H1 (cell line): ENCODE results near the gene WSCD2. TPM values are rescaled to one million over a fixed set of nuclear protein-coding genes. Genes with fewer than 3 reads are reported as not detected.

Experiments used
- CTCF ChIA-PET: fragments of 300-600 bp; sonication (Branson Sonifier 250); formaldehyde crosslinking; loops from one replicate; lab custom pipeline; 2021; ENCODE audit not compliant: partially characterized antibody; lab: Charles Lee
- POLR2A ChIA-PET: fragments of 300-600 bp; sonication (Branson Sonifier 250); formaldehyde crosslinking; loops from one replicate; lab custom pipeline; 2021; ENCODE audit warnings: inconsistent platforms; ENCODE audit not compliant: partially characterized antibody; lab: Charles Lee
- DNase-seq, 2 experiments: peaks; one replicate each; pipeline versions ENCODE4 v3.0.0 to v3.0.0-alpha.2; 2010 to 2022; ENCODE audit warnings: low spot score in 2 of 2, low read depth in 1 of 2, mixed read lengths in 1 of 2
- FAIRE-seq: peaks from 2 replicates; lab custom pipeline; 2011; peaks lifted over from hg19 to GRCh38; lab: Jason Lieb, UNC
- H2AFZ ChIP-seq: 2 replicates; pipeline ENCODE4 v1.8.1; 2012; ENCODE audit warnings: low read length, inconsistent platforms
- H2AK5ac ChIP-seq: 2 replicates; pipeline ENCODE4 v1.6.1; 2013; ENCODE audit warnings: low read depth, low read length
- H2BK120ac ChIP-seq: replicated peaks from 2 replicates; pipeline ENCODE3; 2013; ENCODE audit warnings: low read depth, low read length, inconsistent platforms
- H2BK12ac ChIP-seq: 2 replicates; pipeline ENCODE4 v1.6.1; 2013; ENCODE audit warnings: low read depth, low read length
- H2BK15ac ChIP-seq: 2 replicates; pipeline ENCODE4 v1.6.1; 2013; ENCODE audit warnings: low read length
- H2BK20ac ChIP-seq: 2 replicates; pipeline ENCODE4 v1.6.1; 2013; ENCODE audit warnings: low read length
- H2BK5ac ChIP-seq: 2 replicates; pipeline ENCODE4 v1.6.1; 2013; ENCODE audit warnings: low read depth, low read length
- H3K14ac ChIP-seq: 2 replicates; pipeline ENCODE4 v1.6.1; 2013; ENCODE audit warnings: inconsistent platforms; ENCODE audit not compliant: insufficient read length
- H3K18ac ChIP-seq: 2 replicates; pipeline ENCODE4 v1.6.1; 2013; ENCODE audit warnings: low read length; ENCODE audit errors: extremely low read depth
- H3K23ac ChIP-seq: 2 replicates; pipeline ENCODE4 v1.6.1; 2013; ENCODE audit warnings: inconsistent platforms; ENCODE audit not compliant: insufficient read length
- H3K23me2 ChIP-seq: 2 replicates; pipeline ENCODE4 v1.6.1; 2013; ENCODE audit warnings: low read depth, low read length
- H3K27ac ChIP-seq: 2 replicates; pipeline ENCODE4 v1.6.1; 2011; ENCODE audit warnings: low read depth, low read length, inconsistent platforms
- H3K27me3 ChIP-seq, 4 experiments: replicated peaks in 1 of 4; 1 replicate in 1 of 4; 2 replicates in 3 of 4; pipeline versions ENCODE4 v1.6.1 to v1.8.1; 2011 to 2013; ENCODE audit warnings: low read length in 3 of 4, mild to moderate bottlenecking in 3 of 4, inconsistent platforms in 2 of 4, mixed read lengths in 2 of 4, moderate library complexity in 1 of 4; ENCODE audit not compliant: control insufficient read depth in 3 of 4, insufficient read depth in 3 of 4; ENCODE audit errors: extremely low read depth in 1 of 4
- H3K36me3 ChIP-seq, 4 experiments: 2 replicates each; pipeline versions ENCODE4 v1.6.1 to v1.8.1; 2011 to 2013; ENCODE audit warnings: mild to moderate bottlenecking in 4 of 4, low read length in 3 of 4, moderate library complexity in 2 of 4, control low read depth in 1 of 4, inconsistent platforms in 1 of 4; ENCODE audit not compliant: insufficient read depth in 4 of 4, control insufficient read depth in 2 of 4
- H3K4ac ChIP-seq: replicated peaks from 2 replicates; pipeline ENCODE3; 2013; ENCODE audit warnings: low read length, low read depth, mixed read lengths, inconsistent platforms; ENCODE audit not compliant: insufficient read length
- H3K4me1 ChIP-seq, 4 experiments: replicated peaks in 1 of 4; 1 replicate in 1 of 4; 2 replicates in 3 of 4; pipeline versions ENCODE4 v1.6.1 to v1.8.1; 2011 to 2013; ENCODE audit warnings: low read length in 3 of 4, inconsistent platforms in 2 of 4, mixed read lengths in 1 of 4; ENCODE audit not compliant: insufficient read depth in 4 of 4, control insufficient read depth in 3 of 4
- H3K4me2 ChIP-seq, 2 experiments: 2 replicates each; pipeline versions ENCODE4 v1.6.1 to v1.8.1; 2011 to 2013; ENCODE audit warnings: low read depth in 2 of 2, low read length in 2 of 2, control low read depth in 1 of 2, inconsistent platforms in 1 of 2, mild to moderate bottlenecking in 1 of 2; ENCODE audit not compliant: insufficient read depth in 1 of 2
- H3K4me3 ChIP-seq, 4 experiments: fragments of 200-600, 300-600 bp in 1 of 4; sonication (generic), shearing (Covaris generic), sonication (Bioruptor Twin) in 1 of 4; 2 replicates each; pipeline versions ENCODE4 v1.5.1 to v1.8.1; 2011 to 2016; ENCODE audit warnings: low read length in 4 of 4, low read depth in 3 of 4, control low read depth in 2 of 4, inconsistent platforms in 2 of 4, mild to moderate bottlenecking in 2 of 4, mixed read lengths in 1 of 4, moderate library complexity in 1 of 4; ENCODE audit not compliant: insufficient read depth in 2 of 4; ENCODE audit errors: extremely low read depth in 1 of 4
- H3K56ac ChIP-seq: replicated peaks from 2 replicates; pipeline ENCODE3; 2013; ENCODE audit warnings: low read depth, mild to moderate bottlenecking, mixed read lengths, low read length, inconsistent platforms; ENCODE audit not compliant: insufficient read length
- H3K79me1 ChIP-seq: 2 replicates; pipeline ENCODE4 v1.6.1; 2013; ENCODE audit warnings: low read depth, low read length, control low read depth
- H3K79me2 ChIP-seq, 2 experiments: 2 replicates each; pipeline versions ENCODE4 v1.6.1 to v1.8.1; 2012 to 2013; ENCODE audit warnings: low read length in 2 of 2, mild to moderate bottlenecking in 2 of 2, inconsistent platforms in 1 of 2; ENCODE audit not compliant: insufficient read depth in 2 of 2, control insufficient read depth in 1 of 2
- H3K9ac ChIP-seq, 4 experiments: replicated peaks in 1 of 4; 1 replicate in 1 of 4; 2 replicates in 3 of 4; pipeline versions ENCODE4 v1.6.1 to v1.8.1; 2011 to 2013; ENCODE audit warnings: low read depth in 3 of 4, low read length in 3 of 4, control low read depth in 2 of 4, mild to moderate bottlenecking in 2 of 4, moderate library complexity in 2 of 4, inconsistent platforms in 1 of 4; ENCODE audit errors: extremely low read depth in 1 of 4
- H3K9me3 ChIP-seq, 2 experiments: 2 replicates each; pipeline versions ENCODE4 v1.6.1 to v1.8.1; 2012 to 2013; ENCODE audit warnings: mild to moderate bottlenecking in 2 of 2, moderate library complexity in 2 of 2, control low read depth in 1 of 2, inconsistent platforms in 1 of 2, low read depth in 1 of 2, low read length in 1 of 2, mixed read lengths in 1 of 2; ENCODE audit not compliant: insufficient read depth in 2 of 2
- H4K20me1 ChIP-seq, 2 experiments: replicated peaks in 1 of 2; 2 replicates each; pipeline versions ENCODE3 to v1.8.1; 2011 to 2013; ENCODE audit warnings: inconsistent platforms in 2 of 2, low read length in 2 of 2, mild to moderate bottlenecking in 1 of 2; ENCODE audit not compliant: insufficient read depth in 2 of 2, control insufficient read depth in 1 of 2
- H4K5ac ChIP-seq: 2 replicates; pipeline ENCODE4 v1.6.1; 2013; ENCODE audit warnings: low read length, low read depth, mixed read lengths, inconsistent platforms; ENCODE audit not compliant: insufficient read length
- H4K8ac ChIP-seq: 2 replicates; pipeline ENCODE4 v1.8.0; 2013; ENCODE audit warnings: mild to moderate bottlenecking, moderate library complexity, low read length, inconsistent platforms; ENCODE audit not compliant: insufficient read depth; ENCODE audit errors: extremely low read depth
- H4K91ac ChIP-seq: replicated peaks from 2 replicates; pipeline ENCODE3; 2013; ENCODE audit warnings: low read length, mixed read lengths, inconsistent platforms; ENCODE audit not compliant: insufficient read length
- EZH2 ChIP-seq: fragments of 200-600 bp; sonication (generic); IDR thresholded peaks from 2 replicates; pipeline ENCODE4 v1.7.1; 2012; ENCODE audit warnings: low read depth, mild to moderate bottlenecking, moderate library complexity, low read length, inconsistent platforms; ENCODE audit not compliant: severe bottlenecking
- JUN ChIP-seq: IDR thresholded peaks from 2 replicates; pipeline ENCODE4 v1.6.1; 2011; ENCODE audit warnings: low read depth, mild to moderate bottlenecking, improper control_type of control experiment, low read length
- MAFK ChIP-seq: IDR thresholded peaks from 2 replicates; pipeline ENCODE4 v1.6.1; 2012; ENCODE audit warnings: low read depth, mild to moderate bottlenecking, improper control_type of control experiment, low read length
- POLR2AphosphoS5 ChIP-seq: IDR thresholded peaks from 2 replicates; pipeline ENCODE4 v1.6.1; 2011; ENCODE audit warnings: low read depth, low read length
- POU5F1 ChIP-seq: IDR thresholded peaks from 2 replicates; pipeline ENCODE4 v1.6.1; 2011; ENCODE audit warnings: low read depth, mild to moderate bottlenecking, low read length, moderate library complexity
- RAD21 ChIP-seq, 2 experiments: IDR thresholded peaks in 1 of 2; conservative IDR thresholded peaks in 1 of 2; 2 replicates each; pipeline ENCODE4 v1.6.1; 2011; ENCODE audit warnings: low read depth in 2 of 2, low read length in 2 of 2, improper control_type of control experiment in 1 of 2, inconsistent platforms in 1 of 2, mild to moderate bottlenecking in 1 of 2, moderate library complexity in 1 of 2
- RNF2 ChIP-seq: fragments of 200-900, 300-1000 bp; sonication (generic); IDR thresholded peaks from 2 replicates; pipeline ENCODE4 v1.7.1; 2016; ENCODE audit warnings: borderline replicate concordance, low read depth, mild to moderate bottlenecking, antibody characterized with exemption, low read length; ENCODE audit not compliant: poor library complexity, severe bottlenecking; ENCODE audit errors: missing control alignments
- WGBS, 2 experiments: shearing (Covaris generic) in 1 of 2; methylation state at CpG; one replicate each; pipeline versions ENCODE4 v1.1.6 to v1.1.7; 2013 to 2015; ENCODE audit warnings: low lambda C conversion rate in 2 of 2, mixed read lengths in 2 of 2, inconsistent platforms in 1 of 2, low coverage in 1 of 2, missing lambda C conversion rate in 1 of 2; ENCODE audit not compliant: insufficient replicate concordance in 2 of 2, insufficient coverage in 1 of 2, insufficient read length in 1 of 2; ENCODE audit errors: extremely low coverage in 1 of 2, missing lambda C conversion rate in 1 of 2; 5-methylcytosine and 5-hydroxymethylcytosine counted together
- polyA plus RNA-seq, 7 experiments: library from polyadenylated mRNA; depleted of rRNA in 3 of 7; stranded (reverse) in 5 of 7; unstranded in 2 of 7; fragments of >200 nt in 5 of 7; fragments of 200-250 nt in 2 of 7; gene quantifications; 1 replicate in 5 of 7; 2 replicates in 1 of 7; 4 replicates in 1 of 7; pipeline versions ENCODE4 v1.2.1 to v1.2.3, GENCODE V29; 2011 to 2013; ENCODE audit warnings: missing spikeins in 2 of 7, mixed read lengths in 2 of 7
- total RNA-seq: library from RNA; stranded (reverse); fragmentation: NEBNext Ultra II Directional; extraction: Animal tissue kit (Norgen Biotek cat#: 25700); gene quantifications from 2 replicates; pipeline ENCODE4 v1.2.1, GENCODE V29; 2021

The WSCD2 gene
- total and polyA plus RNA-seq, 2 of the 8 experiments (the other 6 are each of a cell fraction or from before 2014, with no cell fraction given), result 1.3 to 2.2 TPM

GRCh38 chr12:108236366-108236765 is 107.3 kb downstream of the WSCD2 start:
- Histone ChIP-seq H2BK15ac (peak overlapping the region; percentile 81; the same call in 1 of the 2 replicates), H2AFZ (no peak overlapping the region), H2BK120ac (peak overlapping the region; percentile 4), H4K91ac (peak overlapping the region; percentile 70), H4K8ac (no peak overlapping the region), H3K23me2 (no peaks in the 10 kb centered on the region; the same call in 1 of the 2 replicates), H3K27me3 (no peaks in the 10 kb centered on the region), H2BK12ac (peak overlapping the region; percentile 76), H3K4me3 (no peak overlapping the region), H4K5ac (no peak overlapping the region), H3K23ac (no peak overlapping the region), H3K79me2 (no peaks in the 10 kb centered on the region), H3K9me3 (no peaks in the 10 kb centered on the region; a peak in 1 of 4 replicates), H2AK5ac (0 out of 2 replicates have a peak overlapping the region, but pooled peaks have one; percentile 34), H3K4me2 (peak overlapping the region in 1 of 2 experiments; percentile 35; a peak in 3 of 4 replicates), H3K27ac (no peak overlapping the region), H3K14ac (no peak overlapping the region), H4K20me1 (no peaks in the 10 kb centered on the region), H3K18ac (0 out of 2 replicates have a peak overlapping the region, but pooled peaks have one; percentile 9), H3K36me3 (no peaks in the 10 kb centered on the region), H3K4ac (peak overlapping the region; percentile 79), H2BK20ac (peak overlapping the region; percentile 10; the same call in 1 of the 2 replicates), H3K4me1 (peaks cover 8 to 26% (median 11%) of the 10 kb centered on the region in 4 experiments), H3K79me1 (no peaks in the 10 kb centered on the region), H2BK5ac (peak overlapping the region; percentile 80; the same call in 1 of the 2 replicates), H3K9ac (no peak overlapping the region), H3K56ac (no peak overlapping the region)
- TF ChIP-seq RNF2, result no peak
- no peak for TF ChIP-seq POLR2AphosphoS5
- no peak for TF ChIP-seq JUN
- TF ChIP-seq RAD21 (IDR thresholded peaks at IDR 0.05 in 1 of 2, conservative IDR thresholded peaks at IDR 0.05 in 1 of 2; ENCODE audit: low read depth in 2 of 2, low read length in 2 of 2), result no peak
- no peak for TF ChIP-seq MAFK
- TF ChIP-seq EZH2, result no peak
- TF ChIP-seq POU5F1, result no peak
- WGBS, 2 experiments, result 88% methylated on average over 1 of the region's 1 CpG; no CpG with 5 or more reads in 1 of the 2 experiments
- ChIA-PET CTCF (interaction anchor here (0.8 to 6.9 kb wide), 36 partner anchors 8 to 276 kb away, joined by 3 to 35 read pairs (median 4); no protein-coding TSS in a partner anchor), POLR2A (interaction anchor here (1.2 to 1.7 kb wide), 2 partner anchors 19 to 21 kb away, joined by 3 to 4 read pairs; no protein-coding TSS in a partner anchor)
- FAIRE-seq (no peak), DNase-seq (no peak)
